Measurements from ENCODE around the gene MGME1.

The MGME1 gene

GRCh38 chr20:17987988-17988387, 19.2 kb downstream of the MGME1 start:
- H3K9me3 Mint-ChIP-seq, result no peaks in the 10 kb centered on the region
- H3K36me3 Mint-ChIP-seq (ENCODE audit: low read depth), result peaks cover 41% of the 10 kb centered on the region
- H3K27me3 Mint-ChIP-seq (ENCODE audit: low read depth, poor library complexity), result peaks cover 3% of the 10 kb centered on the region
- H3K4me3 Mint-ChIP-seq, result no peak overlapping the region
- H3K27ac Mint-ChIP-seq, result no peak overlapping the region
- DNase-seq, result no peak
- no peak for TF ChIP-seq CTCF (IDR thresholded peaks at IDR 0.05)
- H3K4me1 Mint-ChIP-seq, result peaks cover 12% of the 10 kb centered on the region

- Mint-ChIP-seq H3K4me1 (peaks cover 17% of the 10 kb centered on the region), H3K27me3 (ENCODE audit: low read depth, poor library complexity) (peaks cover 3% of the 10 kb centered on the region)
Observed at GRCh38 chr20:17990278-17990972, 21.6 kb downstream of the MGME1 start.

GRCh38 chr20:17992224-17992637, 23.4 kb downstream of the MGME1 start:
- H3K9me3 Mint-ChIP-seq, result no peaks in the 10 kb centered on the region
- no peak for DNase-seq
- peaks cover 25% of the 10 kb centered on the region for H3K4me1 Mint-ChIP-seq
- peaks cover 35% of the 10 kb centered on the region for H3K36me3 Mint-ChIP-seq (ENCODE audit: low read depth)
- no peak for TF ChIP-seq CTCF (IDR thresholded peaks at IDR 0.05)
- peak overlapping the region; percentile 82 for H3K27ac Mint-ChIP-seq
- H3K27me3 Mint-ChIP-seq (ENCODE audit: low read depth, poor library complexity), result peaks cover 3% of the 10 kb centered on the region
- H3K4me3 Mint-ChIP-seq, result no peak overlapping the region

More at GRCh38 chr20:17990278-17990972, 21.6 kb downstream of the MGME1 start:
- peaks cover 39% of the 10 kb centered on the region for H3K36me3 Mint-ChIP-seq (ENCODE audit: low read depth)
- no peaks in the 10 kb centered on the region for H3K9me3 Mint-ChIP-seq
- no peak for TF ChIP-seq CTCF (IDR thresholded peaks at IDR 0.05)
- DNase-seq, result no peak
- H3K4me3 Mint-ChIP-seq, result no peak overlapping the region
- H3K27ac Mint-ChIP-seq, result peak overlapping the region; percentile 27

GRCh38 chr20:17992847-17993513, 24.2 kb downstream of the MGME1 start:
- no peaks in the 10 kb centered on the region for H3K9me3 Mint-ChIP-seq
- H3K36me3 Mint-ChIP-seq (ENCODE audit: low read depth), result peaks cover 27% of the 10 kb centered on the region
- H3K4me3 Mint-ChIP-seq, result no peak overlapping the region
- peaks cover 25% of the 10 kb centered on the region for H3K4me1 Mint-ChIP-seq
- peaks cover 3% of the 10 kb centered on the region for H3K27me3 Mint-ChIP-seq (ENCODE audit: low read depth, poor library complexity)
- DNase-seq, result no peak
- no peak for TF ChIP-seq CTCF (IDR thresholded peaks at IDR 0.05)
- peak overlapping the region; percentile 82 for H3K27ac Mint-ChIP-seq

GRCh38 chr20:17993546-17993945, 24.7 kb downstream of the MGME1 start:
- Mint-ChIP-seq H3K4me1 (peaks cover 28% of the 10 kb centered on the region), H3K36me3 (ENCODE audit: low read depth) (peaks cover 22% of the 10 kb centered on the region), H3K9me3 (no peaks in the 10 kb centered on the region), H3K27ac (no peak overlapping the region), H3K4me3 (no peak overlapping the region), H3K27me3 (ENCODE audit: low read depth, poor library complexity) (peaks cover 3% of the 10 kb centered on the region)
- no peak for DNase-seq
- TF ChIP-seq CTCF (IDR thresholded peaks at IDR 0.05), result no peak

Measured in nephron progenitor cell (in vitro differentiated cells).